HG03066 (cell line): ENCODE data around the gene KIF9.

Experiments
- ATAC-seq: cut with Tn5 transposase; IDR thresholded peaks from one replicate; pipeline ENCODE4 v1.9.1; 2021; ENCODE audit warnings: low read depth; ENCODE audit not compliant: unreplicated experiment

KIF9 gene

DNA sequence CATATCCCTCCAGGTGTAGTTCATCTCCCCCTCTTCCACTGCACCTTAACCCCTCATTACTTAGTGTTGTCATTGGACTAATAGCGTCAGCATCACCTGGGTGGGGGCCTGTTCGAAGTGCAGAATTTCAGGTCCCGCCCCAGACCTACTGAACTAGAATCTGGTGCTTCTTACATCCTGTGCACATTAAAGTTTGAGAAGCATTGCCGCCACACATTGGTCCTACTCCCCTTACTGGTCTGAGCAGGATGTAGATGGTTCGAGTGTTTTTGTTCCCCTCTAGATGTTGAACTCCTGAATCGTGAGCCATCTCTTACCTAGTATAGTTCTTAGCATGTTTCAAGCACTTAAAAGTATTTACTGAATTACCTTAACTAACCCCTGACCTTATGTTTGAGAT lies 13.4 kb upstream of the KIF9 start:
- ATAC-seq, result no peak

DNA sequence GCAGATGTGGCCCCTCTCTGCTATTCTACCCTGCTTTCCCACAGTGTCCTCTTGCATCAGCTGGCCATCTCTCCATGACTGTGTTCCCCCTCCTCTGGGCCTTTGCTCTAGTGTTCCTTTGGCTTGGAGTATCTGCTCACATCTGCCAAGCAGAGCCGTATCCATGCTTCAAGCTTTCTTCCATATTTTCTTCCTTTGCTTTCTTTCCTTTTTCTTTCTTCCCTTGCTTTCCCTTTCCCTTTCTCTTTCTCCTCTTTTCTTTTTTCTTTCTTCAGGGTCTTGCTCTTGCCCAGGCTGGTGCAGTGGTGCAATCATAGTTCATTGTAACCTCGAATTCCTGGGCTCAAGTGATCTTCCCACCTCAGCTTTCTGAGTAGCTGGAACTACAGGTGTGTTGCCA lies 12.7 kb upstream of the KIF9 start:
- ATAC-seq, result no peak

DNA sequence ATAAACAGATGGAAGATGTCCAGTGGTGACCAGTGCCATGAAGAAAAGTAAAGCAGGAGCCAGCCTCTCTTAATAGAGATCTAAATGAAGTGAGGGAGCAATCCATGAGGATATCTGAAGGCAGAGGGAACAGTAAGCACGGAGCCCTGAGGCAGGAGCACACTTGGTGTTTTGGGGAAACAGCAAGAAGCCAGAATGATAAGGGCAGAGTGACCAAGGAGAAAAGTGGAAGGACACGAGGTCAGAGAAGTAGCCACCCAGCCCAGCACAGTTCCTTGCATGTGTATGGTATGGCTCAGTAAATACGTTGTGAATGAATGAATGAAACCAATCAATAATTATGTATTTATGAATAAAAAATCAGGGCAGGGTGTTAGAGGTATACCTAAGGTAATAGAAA lies 11.8 kb upstream of the KIF9 start:
- no peak for ATAC-seq

- no peak for ATAC-seq
These were observed 11.2 kb upstream of the KIF9 start for GRCh38 chr3:47293822-47294221.

DNA sequence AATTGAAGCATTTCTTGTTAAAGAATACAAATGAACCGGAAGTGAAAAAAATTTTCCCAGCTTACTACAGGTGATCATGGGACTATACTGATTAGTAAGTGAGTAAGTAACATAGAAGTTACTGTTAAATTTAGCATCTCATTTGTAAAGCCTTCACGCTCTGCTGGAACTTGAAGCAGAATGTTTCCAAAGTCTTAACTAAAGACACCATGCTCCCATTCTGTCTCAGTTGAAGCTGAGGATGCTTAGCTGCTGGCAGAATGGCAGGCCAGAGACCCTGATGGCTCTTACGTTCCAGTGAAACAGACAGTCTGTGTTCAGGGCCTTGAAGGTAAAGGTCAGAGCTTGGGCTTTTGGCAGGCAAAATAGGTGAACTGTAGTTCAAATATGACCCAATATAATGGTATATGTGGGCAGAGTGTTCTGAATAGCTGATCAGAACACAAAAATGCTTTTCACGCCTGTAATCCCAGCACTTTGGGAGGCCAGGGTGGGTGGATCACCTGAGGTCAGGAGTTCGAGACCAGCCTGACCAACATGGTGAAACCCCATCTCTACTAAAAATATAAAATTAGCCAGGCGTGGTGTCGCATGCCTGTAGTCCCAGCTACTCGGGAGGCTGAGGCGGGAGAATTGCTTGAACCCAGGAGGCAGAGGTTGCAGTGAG lies 9.3 kb upstream of the KIF9 start:
- ATAC-seq, result peak; percentile 55

DNA sequence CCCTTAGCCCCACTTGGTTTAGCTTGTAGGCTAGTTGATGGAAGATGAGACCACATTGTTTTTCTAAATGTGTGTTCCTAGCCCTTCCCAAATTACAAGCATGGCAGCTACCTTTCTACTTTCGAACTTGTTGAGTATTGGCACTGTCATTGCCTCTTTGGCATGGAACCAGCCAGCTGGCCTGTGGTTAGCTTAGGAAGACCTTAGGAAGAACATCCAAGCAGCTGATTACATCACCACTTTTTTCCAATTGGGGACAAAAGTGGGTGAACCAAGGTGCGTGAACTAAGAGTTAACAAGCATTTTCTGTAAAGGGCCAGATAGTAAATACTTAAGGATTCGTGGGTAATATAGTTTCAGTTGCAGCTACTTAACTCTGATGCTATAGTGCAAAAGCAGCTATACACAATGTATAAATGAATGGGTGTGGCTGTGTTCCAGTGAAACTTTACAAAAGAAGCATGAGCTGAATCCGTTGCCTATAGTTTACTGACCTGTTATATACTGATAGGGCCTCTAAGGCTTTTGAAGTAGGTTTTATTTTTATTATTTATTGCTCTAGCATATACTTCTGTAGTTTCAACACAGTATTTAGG lies 8.7 kb upstream of the KIF9 start:
- peak; percentile 27 for ATAC-seq

DNA sequence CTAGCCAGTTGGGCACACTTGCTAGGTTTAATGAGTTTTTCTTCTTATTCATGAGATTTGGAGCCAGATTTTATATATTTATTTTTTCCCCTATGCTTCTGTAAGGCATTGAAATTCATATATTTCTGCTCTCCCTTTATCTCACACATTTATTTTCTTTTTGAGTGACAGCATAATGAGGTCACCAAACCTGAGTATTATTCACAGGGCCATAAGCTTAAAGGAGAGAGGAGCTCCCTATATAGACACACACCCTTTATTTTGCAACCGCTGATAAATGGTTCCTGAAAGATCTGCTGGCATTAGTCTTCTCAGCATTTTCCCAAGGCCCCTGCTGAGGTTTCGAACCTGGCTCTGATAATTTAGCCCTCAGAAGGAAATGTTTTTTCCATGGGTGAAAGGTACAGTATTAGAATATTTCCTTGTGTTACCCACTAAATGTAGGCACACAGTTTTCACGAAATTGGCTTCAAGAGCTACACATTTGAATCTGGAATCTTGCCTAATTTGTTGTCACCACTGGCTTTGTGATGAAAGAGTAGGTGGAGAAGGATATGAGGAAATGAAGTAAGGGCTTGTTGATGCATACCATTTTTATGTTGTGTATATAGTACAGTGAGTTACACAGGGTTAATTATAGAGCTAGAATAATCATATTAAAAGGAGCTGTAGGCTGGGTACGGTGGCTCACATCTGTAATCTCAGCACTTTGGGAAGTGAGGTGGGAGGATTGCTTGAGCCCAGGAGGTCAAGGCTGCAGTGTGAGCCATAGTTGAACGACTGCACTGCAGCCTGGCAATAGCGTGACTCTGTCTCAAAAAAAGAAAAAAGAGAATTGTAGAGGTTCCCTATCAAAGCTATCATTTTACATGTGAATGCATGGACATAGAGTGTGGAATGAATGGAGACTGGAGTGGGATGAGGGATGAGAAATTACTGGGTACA lies 6.6 kb upstream of the KIF9 start:
- no peak for ATAC-seq

DNA sequence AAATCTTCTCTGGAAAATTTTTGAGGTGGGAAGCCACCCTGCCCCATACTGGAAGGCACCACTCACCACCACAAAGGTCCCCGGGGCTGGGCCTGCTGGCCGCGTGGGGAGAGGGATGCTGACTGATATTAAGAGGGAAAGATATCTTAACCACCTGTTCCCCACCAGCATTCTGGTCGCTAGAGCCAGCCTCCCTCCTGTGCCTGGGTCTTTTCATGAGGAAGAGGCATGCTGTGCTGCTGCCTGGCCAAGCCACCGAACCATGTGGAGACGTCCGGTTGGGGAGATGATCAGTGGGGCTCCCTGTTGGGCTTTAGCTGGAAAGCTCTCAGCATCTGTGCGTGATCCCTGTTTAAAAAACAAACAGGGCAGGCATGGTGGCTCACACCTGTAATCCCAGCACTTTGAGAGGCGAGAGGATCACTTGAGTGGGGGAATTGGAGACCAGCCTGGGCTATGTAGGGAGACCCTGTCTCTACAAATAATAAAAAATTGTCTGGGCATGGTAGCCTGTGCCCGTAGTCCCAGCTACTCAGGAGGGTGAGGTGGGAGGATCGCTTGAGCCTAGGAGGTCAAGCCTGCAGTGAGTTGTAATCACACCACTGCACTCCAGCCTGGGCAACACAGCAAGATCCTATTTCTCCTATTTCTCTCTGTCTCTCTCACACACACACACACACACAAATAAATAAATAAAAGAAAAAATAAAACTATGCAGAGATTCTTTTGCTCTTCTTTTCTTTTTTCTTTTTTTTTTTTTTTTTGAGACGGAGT lies 1.2 kb upstream of the KIF9 start:
- ATAC-seq, result no peak

GRCh38 chr3:47283193-47283537 lies 566 bp upstream of the KIF9 start:
- no peak for ATAC-seq

DNA sequence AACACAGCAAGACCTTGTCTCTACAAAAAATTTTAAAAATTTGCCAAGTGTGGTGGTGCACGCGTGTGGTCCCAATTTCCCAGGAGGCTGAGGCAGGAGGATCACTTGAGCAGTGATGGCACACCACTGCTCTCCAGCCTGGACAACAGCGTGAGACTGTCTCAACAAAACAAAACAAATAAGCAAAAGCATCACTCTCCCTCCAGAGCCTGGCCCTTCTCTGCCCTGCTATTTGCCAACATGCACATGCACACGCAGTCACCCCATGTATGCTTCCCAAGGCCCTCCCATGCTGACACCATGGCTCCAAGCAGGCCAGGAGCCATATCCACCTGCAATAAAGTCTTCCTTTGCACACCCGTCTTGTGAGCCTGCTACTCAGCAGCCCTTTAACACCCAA lies 2.1 kb downstream of the KIF9 start:
- ATAC-seq, result no peak

DNA sequence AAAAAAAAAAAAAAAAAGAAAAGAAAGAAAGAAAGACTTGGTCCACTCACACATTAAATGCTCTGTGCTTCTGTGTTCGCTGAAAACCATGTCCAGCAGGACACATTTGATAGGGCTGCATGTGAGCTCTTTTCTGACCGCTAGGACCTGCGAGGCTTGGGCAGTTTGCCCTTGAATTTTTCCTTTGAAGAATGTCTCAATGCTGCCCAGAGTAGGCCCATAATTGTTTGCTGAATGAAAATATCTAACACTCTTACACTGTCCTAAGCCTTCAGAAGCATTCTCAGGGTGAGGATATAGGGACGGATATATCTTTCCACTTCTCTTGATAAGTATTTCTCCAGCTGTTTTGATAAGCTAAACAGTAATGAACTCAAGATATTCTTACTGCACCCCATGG lies 6.0 kb downstream of the KIF9 start:
- no peak for ATAC-seq

DNA sequence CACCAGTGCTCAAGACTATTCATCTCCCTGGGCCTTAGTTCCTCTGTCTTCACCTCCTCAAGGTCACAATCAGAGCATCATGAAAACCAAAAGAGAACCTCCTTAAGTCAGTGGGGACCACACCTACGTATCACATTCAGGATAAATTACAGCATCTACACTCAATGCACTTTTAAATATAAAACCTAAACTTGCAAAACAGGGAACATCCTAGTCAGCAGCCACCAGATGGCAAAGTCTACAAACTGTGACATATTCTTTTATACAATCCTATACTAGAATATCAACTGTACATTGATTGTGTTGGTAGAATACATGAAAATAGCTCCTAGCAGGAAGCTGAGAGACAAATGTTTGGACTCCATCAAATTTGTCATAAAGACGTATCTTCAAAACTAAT lies 7.9 kb downstream of the KIF9 start:
- no peak for ATAC-seq

DNA sequence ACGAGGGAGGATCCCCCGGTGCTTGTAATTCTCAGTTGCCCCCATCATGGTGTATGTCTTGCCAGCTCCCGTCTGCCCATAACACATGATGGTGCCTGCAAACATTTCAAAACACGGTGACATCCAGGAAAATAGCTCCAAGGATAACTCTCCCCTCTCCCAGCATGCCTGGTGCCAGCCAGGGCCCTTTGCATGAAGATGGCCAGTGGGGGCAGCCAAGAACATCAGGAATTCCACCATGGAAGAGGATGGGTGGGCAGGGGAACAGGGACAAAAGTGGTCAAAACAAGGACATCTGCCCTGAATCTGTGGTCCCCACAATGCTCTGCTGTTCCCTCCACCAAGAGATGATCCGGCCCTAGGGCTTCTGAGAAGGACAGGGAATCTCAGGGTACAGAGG lies 9.0 kb downstream of the KIF9 start:
- ATAC-seq, result no peak

DNA sequence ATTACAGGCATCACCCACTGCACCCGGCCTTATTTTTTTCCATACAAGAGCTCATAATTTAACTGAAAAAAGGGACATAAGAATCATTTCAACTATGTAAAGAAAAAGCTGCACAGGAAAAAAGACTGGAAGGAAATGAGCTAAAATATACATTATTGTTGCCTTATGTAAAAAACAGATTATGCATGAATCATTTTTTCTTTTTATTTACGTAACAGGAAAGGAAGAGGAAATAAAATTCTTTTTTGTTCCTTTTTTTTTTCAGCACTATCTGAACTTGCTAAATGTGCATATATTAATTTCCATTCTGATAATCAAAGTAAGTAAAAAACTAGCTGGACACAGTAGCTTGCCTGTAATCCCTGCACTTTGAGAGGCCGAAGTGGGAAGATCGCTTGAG lies 12.1 kb downstream of the KIF9 start:
- ATAC-seq, result no peak

DNA sequence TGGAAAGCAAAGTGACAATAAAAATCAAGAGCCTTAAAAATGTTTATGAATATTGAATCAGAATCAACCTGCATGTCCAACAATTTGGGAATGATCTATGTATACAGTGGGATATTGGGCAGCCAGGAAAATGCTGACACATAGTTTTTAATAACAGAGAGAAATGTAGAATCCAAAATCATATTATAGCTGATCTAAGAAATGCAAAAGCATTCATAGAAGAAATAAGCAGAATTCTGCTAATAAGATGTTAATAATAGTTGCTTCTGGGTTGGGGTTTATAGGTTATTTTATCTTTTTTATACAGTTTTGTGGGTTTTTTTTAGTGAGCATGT lies 15.1 kb downstream of the KIF9 start:
- no peak for ATAC-seq

GRCh38 chr3:47266709-47267489 lies 15.7 kb downstream of the KIF9 start:
- no peak for ATAC-seq

DNA sequence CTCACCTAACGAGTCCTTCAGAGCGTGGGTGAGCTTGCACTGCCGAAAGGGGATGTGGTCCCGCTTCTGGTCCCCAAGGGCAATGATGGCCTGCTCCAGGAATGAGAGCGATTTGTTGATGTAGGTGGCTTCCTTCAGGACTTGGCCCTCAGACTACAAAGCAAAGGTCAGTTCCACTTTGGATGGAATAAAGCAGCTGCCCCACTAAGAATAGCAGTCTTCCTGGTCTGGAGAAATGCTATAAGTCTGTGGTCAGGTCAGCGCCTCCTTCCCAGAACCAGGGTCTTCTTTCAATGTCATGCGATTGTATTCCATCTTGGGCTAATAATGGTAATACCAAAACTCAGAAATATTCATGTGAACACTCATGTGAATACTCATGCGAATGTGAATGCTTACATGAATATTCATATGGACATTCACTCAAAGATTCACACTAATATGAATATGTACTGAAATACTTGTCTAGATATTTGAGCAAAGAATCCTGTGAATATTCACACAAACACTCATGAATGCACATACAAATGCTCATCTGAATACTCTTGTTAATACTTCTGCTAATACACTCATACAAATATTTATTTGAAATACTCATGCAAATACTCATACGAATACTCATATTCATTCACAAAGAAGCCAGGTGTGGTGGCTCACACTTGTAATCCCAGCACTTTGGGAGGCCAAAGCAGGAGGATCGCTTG lies 16.7 kb downstream of the KIF9 start:
- ATAC-seq, result no peak

DNA sequence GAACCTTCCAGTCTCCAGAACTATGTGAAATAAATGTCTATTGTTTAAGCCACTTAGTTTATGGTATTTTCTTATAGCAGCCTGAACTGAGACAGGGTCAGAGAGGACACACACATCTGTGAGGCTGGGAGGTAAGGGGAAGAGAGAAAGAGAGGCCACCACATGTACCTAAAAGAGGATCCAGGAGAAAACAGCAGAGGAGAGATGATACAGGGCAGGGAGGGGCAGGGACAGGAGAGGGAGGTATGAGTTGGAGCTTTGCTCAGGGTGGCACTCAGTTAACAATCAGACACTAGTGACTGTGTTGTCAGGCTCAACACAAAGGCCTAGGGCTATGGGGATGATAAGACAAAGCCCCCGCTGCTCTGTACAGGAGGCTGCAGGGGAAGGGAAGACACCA lies 17.6 kb downstream of the KIF9 start:
- no peak for ATAC-seq

DNA sequence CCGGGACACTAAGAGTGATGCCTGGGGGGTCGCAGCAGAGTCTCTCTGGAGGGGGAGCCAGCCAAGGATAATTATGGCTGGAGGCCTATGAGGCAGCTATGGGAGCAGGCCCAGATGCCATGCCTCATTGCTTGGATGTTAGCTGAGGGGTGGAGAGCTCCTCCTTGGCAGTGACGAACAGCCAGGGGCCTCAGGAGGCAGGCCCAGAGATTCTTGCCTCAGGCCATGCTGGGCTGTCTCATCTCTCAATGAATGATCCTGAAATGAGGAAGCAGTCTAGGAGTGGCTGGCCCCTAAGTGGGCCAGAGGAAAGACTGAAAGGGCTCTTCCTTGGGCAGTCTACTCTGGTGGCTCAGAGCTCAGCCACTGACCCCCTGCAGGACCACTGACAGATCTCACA lies 21.3 kb downstream of the KIF9 start:
- ATAC-seq, result no peak

GRCh38 chr3:47260605-47261004 lies 22.0 kb downstream of the KIF9 start:
- no peak for ATAC-seq
